Measurements from ENCODE around the gene GNB1L. TPM values are rescaled to one million over a fixed set of nuclear protein-coding genes. Genes with fewer than 3 reads are reported as not detected.

GNB1L gene
- total and polyA plus RNA-seq, 2 of the 13 experiments (the other 11 are each of a cell fraction or from before 2014, with no cell fraction given) = 2.5 to 7.4 TPM

DNA sequence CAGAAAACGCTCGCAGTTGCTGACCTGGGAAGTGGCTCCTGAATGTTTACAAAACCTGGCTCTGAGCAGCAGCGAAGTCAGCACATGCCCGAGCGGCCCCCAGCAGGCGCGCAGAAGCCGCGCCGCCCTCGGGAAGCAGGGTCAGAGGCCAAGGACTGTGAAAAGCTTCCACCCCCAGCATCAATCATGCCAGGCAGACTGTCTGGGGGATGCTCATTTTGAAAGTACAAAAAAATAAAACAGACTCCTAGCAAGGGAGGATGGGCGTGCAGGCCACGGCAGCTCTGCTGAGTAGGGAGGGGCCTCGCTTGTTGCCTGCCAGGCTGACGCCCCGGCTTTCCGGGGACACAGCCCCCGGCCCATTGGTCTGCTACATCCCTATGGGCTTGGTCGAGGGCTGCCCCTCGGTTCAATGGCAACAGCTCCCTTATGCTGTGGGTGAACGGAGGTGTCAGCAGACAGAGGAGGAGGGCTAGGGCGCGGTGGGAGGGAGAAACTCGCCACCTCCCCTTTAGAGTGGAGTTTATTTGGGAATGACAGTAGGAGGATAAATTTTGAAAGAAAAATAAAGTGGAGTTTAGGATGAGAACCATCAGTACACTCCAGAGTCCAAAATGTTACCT, 37.7 kb upstream of the GNB1L start (continued):
- TF ChIP-seq MXD4 (CRISPR knock-in tag; IDR thresholded peaks at IDR 0.05) = peak; percentile 93
- TF ChIP-seq, protein P1, sequence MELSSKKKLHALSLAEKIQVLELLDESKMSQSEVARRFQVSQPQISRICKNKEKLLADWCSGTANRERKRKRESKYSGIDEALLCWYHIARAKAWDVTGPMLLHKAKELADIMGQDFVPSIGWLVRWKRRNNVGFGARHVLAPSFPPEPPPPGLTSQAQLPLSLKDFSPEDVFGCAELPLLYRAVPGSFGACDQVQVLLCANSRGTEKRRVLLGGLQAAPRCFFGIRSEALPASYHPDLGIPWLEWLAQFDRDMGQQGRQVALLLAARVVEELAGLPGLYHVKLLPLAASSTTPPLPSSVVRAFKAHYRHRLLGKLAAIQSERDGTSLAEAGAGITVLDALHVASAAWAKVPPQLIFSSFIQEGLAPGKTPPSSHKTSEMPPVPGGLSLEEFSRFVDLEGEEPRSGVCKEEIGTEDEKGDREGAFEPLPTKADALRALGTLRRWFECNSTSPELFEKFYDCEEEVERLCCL (CRISPR knock-in tag; IDR thresholded peaks at IDR 0.05; ENCODE audit: borderline replicate concordance) = peak; percentile 73; the same call in 1 of the 2 replicates
- peak; percentile 34; the same call in 1 of the 2 replicates for TF ChIP-seq RBFOX2 (IDR thresholded peaks at IDR 0.05; ENCODE audit: low read depth, low read length)
- TF ChIP-seq, protein P2, sequence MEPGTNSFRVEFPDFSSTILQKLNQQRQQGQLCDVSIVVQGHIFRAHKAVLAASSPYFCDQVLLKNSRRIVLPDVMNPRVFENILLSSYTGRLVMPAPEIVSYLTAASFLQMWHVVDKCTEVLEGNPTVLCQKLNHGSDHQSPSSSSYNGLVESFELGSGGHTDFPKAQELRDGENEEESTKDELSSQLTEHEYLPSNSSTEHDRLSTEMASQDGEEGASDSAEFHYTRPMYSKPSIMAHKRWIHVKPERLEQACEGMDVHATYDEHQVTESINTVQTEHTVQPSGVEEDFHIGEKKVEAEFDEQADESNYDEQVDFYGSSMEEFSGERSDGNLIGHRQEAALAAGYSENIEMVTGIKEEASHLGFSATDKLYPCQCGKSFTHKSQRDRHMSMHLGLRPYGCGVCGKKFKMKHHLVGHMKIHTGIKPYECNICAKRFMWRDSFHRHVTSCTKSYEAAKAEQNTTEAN (CRISPR knock-in tag; conservative IDR thresholded peaks at IDR 0.05) = peak; percentile 98
- TF ChIP-seq SSRP1 (CRISPR knock-in tag; IDR thresholded peaks at IDR 0.05) = no peak
- no peak for TF ChIP-seq SNRNP70 (IDR thresholded peaks at IDR 0.05; ENCODE audit: low read depth, low read length)
- TF ChIP-seq POLR2A (IDR thresholded peaks at IDR 0.05; ENCODE audit: insufficient read depth in 1 of 2, low read depth in 2 of 2, low read length in 2 of 2) = no peak
- TF ChIP-seq, protein P3, sequence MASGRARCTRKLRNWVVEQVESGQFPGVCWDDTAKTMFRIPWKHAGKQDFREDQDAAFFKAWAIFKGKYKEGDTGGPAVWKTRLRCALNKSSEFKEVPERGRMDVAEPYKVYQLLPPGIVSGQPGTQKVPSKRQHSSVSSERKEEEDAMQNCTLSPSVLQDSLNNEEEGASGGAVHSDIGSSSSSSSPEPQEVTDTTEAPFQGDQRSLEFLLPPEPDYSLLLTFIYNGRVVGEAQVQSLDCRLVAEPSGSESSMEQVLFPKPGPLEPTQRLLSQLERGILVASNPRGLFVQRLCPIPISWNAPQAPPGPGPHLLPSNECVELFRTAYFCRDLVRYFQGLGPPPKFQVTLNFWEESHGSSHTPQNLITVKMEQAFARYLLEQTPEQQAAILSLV (CRISPR knock-in tag; IDR thresholded peaks at IDR 0.05; ENCODE audit: borderline replicate concordance) = peak; percentile 98
- TF ChIP-seq U2AF2 (IDR thresholded peaks at IDR 0.05; ENCODE audit: low read depth, low read length) = no peak
- TF ChIP-seq, protein P4, sequence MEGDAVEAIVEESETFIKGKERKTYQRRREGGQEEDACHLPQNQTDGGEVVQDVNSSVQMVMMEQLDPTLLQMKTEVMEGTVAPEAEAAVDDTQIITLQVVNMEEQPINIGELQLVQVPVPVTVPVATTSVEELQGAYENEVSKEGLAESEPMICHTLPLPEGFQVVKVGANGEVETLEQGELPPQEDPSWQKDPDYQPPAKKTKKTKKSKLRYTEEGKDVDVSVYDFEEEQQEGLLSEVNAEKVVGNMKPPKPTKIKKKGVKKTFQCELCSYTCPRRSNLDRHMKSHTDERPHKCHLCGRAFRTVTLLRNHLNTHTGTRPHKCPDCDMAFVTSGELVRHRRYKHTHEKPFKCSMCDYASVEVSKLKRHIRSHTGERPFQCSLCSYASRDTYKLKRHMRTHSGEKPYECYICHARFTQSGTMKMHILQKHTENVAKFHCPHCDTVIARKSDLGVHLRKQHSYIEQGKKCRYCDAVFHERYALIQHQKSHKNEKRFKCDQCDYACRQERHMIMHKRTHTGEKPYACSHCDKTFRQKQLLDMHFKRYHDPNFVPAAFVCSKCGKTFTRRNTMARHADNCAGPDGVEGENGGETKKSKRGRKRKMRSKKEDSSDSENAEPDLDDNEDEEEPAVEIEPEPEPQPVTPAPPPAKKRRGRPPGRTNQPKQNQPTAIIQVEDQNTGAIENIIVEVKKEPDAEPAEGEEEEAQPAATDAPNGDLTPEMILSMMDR (CRISPR knock-in tag; IDR thresholded peaks at IDR 0.05) = peak; percentile 27; the same call in 1 of the 2 replicates
- no peak for TF ChIP-seq BHLHE40 (IDR thresholded peaks at IDR 0.05; ENCODE audit: low read length)
- TF ChIP-seq MBD4 (IDR thresholded peaks at IDR 0.05; ENCODE audit: borderline replicate concordance, low read length) = no peak
- peak; percentile 48; the same call in 1 of the 2 replicates for TF ChIP-seq PHF8 (CRISPR knock-in tag; IDR thresholded peaks at IDR 0.05)
- peak; percentile 97 for TF ChIP-seq ZNF20 (CRISPR knock-in tag; IDR thresholded peaks at IDR 0.05)
- TF ChIP-seq ZSCAN25 (CRISPR knock-in tag; IDR thresholded peaks at IDR 0.05) = peak; percentile 80
- peak; percentile 97 for TF ChIP-seq ZNF605 (CRISPR knock-in tag; IDR thresholded peaks at IDR 0.05)
- TF ChIP-seq RNF2 (conservative IDR thresholded peaks at IDR 0.05; ENCODE audit: low read depth) = peak; percentile 98
- TF ChIP-seq, protein P5, sequence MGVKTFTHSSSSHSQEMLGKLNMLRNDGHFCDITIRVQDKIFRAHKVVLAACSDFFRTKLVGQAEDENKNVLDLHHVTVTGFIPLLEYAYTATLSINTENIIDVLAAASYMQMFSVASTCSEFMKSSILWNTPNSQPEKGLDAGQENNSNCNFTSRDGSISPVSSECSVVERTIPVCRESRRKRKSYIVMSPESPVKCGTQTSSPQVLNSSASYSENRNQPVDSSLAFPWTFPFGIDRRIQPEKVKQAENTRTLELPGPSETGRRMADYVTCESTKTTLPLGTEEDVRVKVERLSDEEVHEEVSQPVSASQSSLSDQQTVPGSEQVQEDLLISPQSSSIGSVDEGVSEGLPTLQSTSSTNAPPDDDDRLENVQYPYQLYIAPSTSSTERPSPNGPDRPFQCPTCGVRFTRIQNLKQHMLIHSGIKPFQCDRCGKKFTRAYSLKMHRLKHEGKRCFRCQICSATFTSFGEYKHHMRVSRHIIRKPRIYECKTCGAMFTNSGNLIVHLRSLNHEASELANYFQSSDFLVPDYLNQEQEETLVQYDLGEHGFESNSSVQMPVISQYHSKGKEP (CRISPR knock-in tag; IDR thresholded peaks at IDR 0.05) = peak; percentile 87; the same call in 1 of the 2 replicates
- TF ChIP-seq CHCHD3 (CRISPR knock-in tag; IDR thresholded peaks at IDR 0.05) = peak; percentile 52; the same call in 1 of the 2 replicates
- TF ChIP-seq, protein P6, sequence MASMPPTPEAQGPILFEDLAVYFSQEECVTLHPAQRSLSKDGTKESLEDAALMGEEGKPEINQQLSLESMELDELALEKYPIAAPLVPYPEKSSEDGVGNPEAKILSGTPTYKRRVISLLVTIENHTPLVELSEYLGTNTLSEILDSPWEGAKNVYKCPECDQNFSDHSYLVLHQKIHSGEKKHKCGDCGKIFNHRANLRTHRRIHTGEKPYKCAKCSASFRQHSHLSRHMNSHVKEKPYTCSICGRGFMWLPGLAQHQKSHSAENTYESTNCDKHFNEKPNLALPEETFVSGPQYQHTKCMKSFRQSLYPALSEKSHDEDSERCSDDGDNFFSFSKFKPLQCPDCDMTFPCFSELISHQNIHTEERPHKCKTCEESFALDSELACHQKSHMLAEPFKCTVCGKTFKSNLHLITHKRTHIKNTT (CRISPR knock-in tag; IDR thresholded peaks at IDR 0.05) = no peak
- TF ChIP-seq HNRNPLL (IDR thresholded peaks at IDR 0.05; ENCODE audit: low read depth, low read length, poor library complexity, severe bottlenecking) = peak; percentile 56
- TF ChIP-seq NKX3-1 (CRISPR knock-in tag; IDR thresholded peaks at IDR 0.05) = peak; percentile 99
- peak; percentile 61 for TF ChIP-seq KDM6A (CRISPR knock-in tag; IDR thresholded peaks at IDR 0.05; ENCODE audit: low read depth)

All from HepG2 (cell line).